Measurements from ENCODE around the gene GSG1.

GSG1 gene

DNA sequence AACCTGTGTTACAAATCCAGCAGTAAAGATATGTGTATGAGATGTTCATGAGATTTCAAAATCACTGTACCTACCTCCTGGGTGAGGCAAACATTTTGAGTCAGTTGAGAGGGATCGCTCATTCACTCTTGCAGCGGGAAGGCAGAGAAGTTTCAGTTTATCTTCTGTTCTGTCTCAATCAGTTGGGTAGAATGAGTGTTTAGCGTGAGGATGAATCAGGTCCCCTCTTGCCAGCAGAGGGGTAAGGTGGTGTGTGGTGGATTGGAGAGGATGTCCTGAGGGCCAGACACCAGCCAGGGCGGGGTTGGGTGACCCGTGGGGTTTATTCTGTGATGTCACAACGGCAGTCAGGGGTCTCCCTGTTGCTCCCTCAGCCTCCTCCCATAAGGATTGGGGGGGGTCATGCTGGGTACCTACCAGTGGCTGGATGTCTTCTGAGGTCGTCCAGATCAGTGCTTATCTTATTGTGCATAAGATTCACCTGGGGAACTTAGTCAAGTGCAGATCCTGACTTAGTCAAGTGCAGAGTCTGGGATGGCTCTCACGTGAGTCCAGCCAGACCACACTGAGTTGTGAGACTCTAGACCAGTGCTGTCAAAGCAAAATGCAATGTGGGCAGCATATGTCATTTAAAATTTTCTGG, at the start of gene GSG1:
GSG1 (minus strand) TSS at position 277 of the 643 bp plus-strand sequence; CDS start at position 122, 155 bp downstream.
- DNase-seq: no peak

DNA sequence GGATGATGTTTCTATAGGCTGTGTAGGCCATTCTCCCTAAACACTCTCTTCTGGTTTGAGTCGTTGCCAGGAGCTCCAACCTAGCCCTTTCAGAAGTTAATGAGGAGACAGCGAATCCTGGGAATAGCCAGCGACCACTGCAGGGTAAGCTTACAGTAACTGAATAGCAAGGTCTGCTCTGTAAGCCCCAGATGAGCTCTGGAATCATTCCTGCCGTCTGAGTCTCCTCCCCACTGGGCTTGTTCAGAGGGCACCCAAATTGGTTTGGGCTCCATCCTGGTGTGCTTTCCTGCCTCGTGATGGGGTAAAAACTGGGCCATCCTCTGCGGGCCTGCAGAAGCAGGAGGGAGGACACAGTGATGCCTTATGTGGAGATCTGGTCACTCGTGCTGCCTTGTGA, 49.7 kb upstream of the GSG1 start:
- no peak for DNase-seq

DNA sequence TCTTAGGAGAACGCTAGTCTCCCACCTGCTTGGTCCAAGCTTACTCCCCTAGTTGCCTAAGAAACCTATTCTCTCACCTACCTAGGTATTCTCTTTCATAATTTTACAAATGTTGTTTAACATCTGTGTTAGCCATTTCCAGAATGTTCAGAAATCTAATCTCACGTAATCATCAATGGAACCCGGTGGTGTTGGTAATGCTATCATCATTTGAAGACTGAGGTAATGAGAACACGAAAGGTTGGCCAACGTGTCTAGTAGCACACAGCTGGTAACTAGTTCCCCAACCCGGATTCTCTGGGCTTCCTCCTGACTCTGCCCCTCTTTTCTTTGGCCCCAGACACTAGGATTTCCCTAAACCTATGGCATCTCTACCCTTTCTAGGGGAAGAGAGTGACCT, 49.3 kb upstream of the GSG1 start:
- no peak for DNase-seq

DNA sequence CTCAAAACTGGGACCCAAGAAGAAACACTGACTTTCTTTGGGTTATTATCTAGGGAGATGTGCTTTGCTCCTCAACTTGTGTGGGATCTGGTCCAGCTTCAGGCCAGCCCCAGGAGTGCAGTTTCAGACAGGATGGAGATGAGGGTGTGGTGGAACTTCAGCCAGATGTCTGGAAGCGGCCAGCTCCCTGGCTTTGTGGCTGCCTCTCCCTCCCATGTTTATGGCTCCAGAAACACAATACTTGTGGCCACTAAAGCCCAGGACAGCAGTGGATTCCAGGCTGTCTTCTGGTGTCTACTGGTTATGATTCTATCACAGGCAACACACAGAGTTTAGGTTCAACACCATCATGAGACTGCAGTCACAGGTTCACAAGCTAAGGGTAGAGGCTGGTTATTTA, 48.8 kb upstream of the GSG1 start:
- DNase-seq: no peak

DNA sequence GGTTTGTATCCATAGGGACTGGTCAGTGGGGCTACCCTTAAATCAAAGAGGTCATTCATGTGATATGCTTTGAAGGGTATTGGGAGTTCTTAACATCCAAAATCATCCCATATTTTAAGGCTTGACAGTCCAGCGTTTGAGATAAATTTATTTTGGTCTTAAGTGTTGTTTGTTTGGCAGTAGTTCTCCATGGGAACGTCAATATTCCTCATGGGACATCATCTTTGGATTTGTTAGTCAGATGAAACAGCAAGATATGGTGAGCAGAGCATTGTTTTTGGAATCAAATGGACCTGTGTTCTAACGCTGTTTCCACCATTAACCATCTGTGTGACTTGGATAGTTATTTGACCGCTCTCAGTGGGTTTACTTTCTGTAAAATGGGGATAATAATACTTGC, 45.9 kb upstream of the GSG1 start:
- no peak for DNase-seq

DNA sequence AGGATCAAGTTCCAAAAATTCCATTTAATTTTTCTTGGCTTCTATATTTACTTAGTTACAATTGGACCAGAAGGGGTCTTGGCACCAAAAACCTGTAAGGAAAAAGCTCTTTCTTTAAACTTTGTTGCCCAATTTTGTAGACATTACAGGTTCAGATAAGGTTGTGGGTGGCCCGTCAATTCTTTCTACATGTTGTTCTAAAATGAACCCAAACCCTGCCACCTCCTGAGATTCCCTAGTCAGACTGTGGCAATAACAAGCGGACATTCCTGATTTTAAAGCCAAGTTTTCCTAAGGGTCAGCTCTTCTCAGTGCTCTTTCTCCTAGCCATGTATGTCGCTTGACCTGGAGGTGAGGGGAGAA, 45.0 kb upstream of the GSG1 start:
- no peak for DNase-seq

DNA sequence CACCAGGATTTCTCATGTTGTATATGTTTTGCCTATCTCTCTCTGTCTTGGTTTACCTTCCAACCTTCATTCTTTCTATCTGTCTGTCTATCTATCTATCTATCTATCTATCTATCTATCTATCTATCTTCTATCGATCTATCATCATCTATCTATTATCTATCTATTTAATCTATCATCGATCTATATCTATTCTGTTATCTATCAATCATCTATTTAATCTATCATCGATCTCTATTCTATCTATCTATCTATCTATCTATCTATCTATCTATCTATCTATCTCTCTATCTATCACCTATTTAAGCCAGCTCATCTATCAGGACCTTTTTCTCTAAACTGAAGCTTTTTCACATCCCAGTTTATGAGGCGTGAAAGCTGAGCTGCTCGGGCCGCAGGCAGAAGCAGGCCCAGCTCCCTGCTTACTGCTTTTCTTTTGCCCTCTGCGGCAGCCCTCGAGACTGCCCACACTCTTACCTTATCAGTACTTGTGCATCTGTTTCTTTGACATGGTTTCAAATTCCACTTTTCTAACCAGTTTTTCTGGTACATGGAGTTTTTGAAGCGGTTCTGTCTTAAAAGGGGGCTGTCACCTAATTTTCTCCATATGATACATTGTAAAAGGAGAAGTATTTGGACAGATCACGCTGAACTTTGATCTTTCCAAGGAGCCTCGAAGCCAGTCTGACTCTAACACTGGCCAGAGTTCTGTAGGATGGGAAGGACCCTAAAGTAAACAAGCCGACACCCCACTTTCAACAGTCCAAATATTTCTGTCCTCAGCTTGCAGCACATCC, 44.4 kb upstream of the GSG1 start:
- no peak for DNase-seq

DNA sequence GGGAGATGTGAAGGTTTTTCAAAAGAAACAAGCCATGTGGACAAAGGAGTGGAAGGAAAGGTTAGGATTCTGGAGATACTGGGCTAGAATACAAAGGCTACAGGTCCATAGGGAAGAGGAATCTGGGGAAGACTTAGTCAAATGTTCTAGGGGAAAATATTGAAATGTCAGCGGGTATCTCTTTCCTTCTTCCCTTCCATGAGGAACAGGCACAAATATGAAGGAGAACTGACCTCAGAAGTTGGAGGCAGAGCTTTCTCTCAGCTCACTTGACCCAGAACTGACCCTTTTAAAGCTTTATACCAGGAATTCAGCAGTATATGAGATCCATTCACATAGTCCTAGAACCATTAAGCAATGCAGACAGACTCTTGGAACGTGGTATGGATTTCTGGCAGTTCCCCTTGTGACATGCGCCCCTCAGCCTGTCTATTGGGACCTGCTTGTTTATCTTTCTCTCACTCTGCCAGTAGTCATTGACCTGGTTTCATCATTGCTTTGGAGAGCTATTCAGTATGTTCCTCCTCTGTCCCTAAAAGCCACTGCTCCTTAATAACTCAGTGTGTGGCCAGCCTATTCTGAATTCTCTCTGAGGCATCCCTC, 43.0 kb upstream of the GSG1 start:
- DNase-seq: no peak

DNA sequence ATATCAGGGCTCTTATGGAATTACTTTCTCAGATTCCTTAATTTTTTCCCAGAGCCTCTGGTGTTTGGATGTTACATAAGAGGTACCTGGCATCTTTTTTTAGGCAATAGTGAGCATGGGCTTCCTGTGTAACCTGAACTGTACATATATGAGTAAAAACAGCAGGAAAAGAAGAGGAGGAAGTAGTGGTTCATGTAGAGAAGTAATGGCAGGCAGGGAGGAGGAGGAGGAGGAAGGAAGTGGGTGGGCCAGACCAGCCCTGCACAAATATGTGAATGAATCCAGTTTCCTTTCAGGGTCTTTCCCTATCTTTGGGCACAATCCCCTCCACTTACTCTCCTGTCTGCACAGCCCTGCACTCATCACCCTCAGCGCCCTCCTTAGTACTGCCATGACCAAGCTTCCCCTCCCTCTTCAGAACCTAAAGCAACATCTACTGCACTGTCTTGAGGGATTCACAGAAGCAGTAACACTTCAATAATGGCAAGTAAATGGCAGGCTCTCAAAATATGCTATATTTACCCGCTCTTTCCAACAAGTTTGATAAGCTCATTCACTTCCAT, 40.9 kb upstream of the GSG1 start:
- DNase-seq: no peak

DNA sequence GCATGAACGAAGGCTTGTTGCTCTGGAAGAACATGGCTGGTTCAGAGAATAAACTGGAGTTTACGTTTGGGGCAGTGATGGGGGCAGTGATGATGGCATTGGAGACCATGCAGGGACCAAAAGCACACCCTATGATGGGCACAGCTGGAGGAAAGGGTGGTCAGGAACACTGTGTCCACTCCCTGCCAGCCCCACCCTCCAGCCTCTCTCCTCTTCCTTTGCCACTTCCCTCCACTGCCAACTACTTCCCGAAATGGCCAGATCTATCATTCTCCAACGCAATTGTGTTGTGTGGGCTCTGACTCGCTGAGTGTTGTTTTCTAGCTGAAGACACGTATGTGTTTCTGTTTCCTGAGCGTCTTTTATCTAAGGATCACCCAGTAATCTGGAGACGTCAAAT, 39.3 kb upstream of the GSG1 start:
- DNase-seq: no peak

DNA sequence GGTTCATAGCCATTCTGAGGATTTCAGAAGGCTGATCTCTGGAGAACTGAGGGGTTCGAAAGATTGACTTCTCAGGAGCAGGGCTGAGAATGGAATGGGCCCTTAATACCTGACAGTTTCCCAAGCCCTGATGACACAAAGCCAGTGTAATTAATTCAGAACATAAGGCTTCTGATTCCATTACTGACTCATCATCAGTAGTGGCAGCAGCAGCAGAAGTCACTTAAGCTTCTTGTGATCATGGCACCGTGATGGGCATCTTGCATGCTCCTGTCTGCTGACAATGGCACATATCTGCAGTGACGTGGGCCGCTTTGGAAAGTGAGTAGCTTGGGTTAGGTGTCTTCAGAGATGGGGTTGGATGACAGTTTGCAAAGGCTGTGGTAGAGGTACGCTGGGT, 38.2 kb upstream of the GSG1 start:
- no peak for DNase-seq

DNA sequence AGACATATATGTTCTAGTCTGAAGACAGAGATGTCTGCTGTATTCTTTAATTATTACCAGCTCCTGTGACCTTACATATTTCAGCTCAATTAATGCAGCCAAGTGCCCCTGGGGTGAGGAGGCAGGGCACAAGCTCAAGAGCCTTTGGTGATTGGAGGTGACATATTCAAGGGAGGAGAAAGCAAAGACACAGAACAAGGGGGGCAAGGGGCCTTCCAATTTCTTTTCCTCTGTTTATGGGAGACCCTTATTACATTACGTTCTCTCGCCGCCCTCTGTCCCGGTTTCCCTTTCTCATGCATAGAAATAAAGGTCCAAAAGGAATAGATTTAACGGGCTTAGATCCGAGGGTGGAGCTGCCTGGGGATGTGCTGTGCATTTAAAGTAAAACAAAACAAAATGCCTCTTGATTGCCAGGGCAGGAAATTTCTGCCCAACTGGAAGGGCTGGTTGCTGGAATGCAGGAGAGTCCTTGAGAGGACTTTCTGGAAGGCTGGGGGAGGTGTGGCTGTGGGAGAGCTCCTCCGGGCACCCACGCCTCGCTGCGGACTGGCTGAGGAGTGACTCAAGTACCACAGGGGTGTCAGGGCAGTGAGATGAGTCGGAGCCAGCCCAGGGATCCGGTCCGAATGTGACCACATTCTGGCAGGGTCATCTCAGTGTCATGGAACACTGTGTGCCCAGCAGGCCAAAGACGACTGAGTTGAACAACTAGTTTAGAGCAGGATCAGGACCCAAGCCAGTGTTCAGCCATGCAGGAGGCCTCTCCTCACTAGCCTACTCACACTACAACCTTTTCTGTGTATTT, 32.1 kb upstream of the GSG1 start:
- no peak for DNase-seq

DNA sequence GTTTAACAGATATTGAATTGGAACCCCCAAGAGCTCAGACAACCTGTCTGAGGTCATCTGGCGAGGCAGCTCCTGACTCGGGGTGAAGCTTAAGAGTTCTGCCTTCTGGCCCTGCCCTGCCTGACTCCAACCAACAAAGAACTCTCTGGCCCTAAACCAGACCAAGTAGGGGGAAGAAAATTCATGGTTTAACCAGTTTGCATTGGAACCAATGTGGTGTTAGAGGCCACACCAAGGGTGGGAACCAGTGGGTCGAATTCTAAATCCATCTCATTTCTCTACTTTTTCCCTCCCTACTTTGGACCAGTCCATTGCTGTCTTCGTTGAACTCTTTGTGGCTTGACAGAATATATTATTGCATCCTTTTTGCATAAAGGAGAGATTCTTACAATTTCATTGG, 30.4 kb upstream of the GSG1 start:
- no peak for DNase-seq

DNA sequence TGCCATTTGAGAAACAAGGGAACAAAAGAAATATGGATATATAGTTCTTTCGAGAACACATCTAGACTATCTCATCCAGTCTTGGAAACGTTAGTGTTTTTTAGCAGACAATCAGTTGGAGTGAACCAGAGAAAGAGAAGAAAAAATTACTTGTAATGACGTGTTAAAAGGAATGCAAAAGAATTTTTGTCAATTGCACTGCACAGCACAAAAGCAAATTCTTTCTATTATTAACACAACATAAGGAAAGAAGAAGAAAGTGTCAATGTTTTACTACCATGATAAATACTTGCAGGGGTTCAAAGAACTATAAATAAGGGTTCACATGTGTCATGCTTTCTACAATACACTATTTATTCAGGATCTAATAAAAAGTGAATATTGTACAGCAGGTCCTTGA, 27.5 kb upstream of the GSG1 start:
- no peak for DNase-seq

DNA sequence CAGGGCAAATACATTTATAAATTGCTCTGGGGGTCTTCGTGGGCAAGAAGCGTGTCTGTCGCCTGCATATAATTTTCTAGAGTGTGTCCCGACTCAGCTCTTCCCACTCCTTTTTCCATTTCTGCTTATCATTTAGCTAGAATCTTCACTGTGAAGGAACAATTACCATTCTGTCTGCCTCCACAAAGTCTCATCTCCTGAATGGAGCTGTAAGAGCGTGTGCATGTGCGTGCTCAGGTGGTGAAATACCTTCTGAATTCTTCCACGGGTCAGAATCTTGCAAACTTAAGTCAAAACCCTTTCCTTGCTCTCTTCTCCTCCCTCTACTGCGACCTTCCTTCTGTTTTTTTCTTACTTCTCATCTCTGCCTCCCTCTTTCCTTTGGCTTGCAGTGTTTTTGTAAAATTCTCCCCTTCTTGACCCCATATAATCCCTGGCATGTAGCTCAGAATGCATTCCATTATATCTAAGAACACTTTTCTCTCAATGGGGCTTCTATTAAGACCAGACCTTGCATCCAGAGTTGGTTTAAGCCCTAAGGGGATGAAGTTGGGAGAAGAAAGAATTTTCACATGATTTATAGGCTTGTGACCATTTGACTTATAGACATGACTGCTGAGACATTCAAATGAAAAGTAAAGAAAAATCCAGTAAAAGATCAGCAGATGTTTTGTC, 25.0 kb upstream of the GSG1 start:
- DNase-seq: no peak

DNA sequence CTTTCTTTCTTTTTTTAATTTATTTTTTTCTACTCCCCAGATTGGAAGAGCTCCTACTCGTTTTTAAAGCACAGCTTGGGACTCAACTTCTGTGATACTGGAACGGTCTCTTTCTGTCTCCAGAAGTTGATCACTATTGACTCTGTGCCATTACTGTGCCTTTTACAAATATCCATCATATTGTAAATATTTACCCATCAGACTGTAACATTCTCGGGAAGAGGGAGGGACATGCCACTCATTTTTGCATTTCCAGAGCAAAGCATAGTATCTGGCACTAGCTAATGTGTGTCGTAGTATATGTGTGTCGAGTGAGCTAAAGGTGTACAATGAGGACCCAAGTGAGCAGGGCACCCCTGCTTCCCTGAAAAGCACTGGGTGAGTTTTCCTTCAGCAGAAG, 24.0 kb upstream of the GSG1 start:
- no peak for DNase-seq

DNA sequence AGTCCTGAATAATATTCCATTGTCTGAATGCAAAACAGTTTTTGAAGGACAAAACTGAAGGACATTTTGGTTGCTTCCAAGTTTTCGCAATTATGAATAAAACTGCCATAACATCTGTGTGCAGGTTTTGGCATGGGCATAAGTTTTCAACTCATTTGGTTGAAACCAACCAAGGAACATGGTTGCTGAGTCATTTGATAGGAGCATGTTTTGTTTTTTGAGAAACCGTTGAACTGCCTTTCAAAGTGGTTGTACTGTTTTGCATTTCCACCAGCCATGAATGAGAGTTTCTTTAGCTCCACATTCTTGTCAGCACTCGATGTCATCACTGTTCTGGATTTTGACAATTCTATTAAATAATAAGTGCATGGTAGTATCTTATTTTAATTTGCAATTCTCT, 23.0 kb upstream of the GSG1 start:
- DNase-seq: no peak

DNA sequence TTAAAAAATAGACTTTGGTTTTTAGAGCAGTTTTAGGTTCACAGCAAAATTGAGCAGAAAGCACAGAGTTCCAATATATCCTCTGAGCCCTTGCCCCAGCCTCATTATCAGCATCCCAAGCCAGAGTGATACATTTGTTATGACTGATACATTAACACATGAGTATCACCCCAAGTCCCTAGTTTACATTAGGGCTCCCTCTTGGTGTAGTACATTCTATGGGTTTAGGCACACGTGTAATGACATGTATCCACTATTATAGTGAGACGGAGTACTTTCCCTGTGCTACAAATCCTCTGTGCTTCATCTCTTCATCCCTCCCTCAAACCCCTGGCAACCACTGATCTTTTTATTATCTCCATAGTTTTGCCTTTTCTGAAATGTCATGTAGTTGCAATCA, 22.5 kb upstream of the GSG1 start:
- no peak for DNase-seq

DNA sequence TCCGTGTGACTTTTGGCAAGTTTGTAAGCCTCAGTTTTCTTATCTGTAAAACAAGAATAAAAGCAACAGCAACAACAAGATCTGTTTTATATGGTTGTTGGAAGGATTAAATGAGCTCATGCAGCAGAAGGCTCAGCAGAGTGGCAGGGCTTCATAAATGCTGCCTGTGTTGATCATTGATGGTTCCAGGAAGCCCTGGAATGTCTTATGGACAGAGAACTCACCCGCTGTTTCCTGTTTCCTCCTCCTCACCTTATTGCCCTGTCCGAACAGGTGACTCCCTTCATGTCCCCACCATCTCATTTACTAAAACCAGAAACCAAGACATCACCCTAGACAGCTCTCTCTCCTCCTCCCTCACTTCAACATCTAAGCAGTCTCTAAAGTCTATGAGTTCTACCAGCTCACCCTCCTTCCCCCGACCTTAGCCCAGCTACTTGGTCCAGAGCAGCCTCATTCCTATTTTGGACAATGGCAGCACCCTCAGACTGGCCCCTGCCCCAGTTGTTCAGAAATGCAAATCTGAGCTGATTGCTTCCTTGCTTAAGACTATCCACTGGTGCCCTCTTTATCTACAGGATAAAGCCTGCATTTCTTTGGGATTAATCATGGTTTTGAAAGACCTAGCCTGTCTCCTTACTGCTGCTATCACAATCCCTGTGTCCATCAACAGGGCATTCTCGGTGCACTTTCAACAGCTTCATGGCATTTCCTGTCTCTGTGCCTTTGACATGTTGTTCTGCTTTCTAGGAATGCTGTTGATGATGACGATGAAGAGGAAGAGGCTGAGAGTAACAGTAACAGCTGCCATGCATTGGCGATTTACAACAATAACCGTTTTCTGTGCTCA, 21.4 kb upstream of the GSG1 start:
- no peak for DNase-seq

DNA sequence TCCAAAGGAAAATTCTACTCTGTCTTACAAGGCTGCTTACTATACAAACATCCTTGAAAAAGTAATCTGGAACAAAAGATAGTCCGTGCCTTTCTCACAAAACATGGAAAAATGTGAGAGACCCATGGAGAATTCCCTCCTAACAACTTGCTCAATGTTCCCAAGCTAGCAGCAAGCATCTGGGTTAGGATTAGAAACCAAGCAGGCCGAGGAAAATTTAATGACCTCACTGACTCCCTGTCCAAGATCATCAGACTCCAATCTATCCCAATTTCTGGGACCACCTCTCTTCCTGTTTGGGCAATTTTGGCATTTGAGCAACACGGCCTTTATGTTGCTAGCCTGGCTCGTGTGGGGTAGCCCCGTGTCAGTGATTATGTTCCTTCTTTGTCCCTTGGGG, 18.1 kb upstream of the GSG1 start:
- DNase-seq: no peak

DNA sequence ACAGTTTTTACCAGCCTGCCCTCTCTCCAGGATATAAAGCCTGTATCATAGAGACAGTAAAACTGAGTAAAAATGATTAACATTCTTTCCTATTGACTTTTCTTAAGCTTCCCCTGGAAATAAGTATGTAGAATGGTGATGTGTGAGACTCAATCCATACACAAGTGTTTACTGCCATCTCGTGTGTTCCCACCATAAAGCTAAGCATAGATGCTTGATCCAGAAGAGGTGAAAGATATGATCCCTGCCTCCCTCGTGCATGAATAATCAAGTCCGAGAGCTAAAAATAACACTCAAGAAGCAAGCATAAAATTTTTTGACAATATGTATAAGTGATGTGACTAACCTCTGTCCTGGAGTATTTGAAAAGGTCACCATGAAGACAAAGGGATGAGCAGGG, 16.9 kb upstream of the GSG1 start:
- no peak for DNase-seq

DNA sequence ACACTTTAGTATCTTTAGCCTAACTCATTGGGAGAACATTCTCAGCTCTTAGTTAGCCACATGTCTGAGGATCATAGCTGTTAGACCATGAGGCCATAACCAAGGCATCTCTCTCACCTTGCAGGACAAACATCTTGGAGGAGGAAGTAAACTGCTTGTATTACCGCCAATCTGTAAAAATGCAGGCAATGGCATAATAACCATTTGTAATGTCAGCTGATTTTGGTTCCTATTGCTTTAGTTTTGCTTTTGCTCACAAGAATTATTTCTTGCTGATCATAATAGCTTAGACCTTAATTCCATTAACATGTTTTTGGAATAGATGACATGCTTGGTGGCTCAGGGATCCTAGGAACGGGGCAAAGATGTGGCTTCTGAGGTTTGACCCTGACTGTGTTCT, 16.4 kb upstream of the GSG1 start:
- DNase-seq: no peak
